ENCODE data around the gene C1orf56.

- no peak for TF ChIP-seq EZH2 (IDR thresholded peaks at IDR 0.05; ENCODE audit: borderline replicate concordance, low read depth, low read length, severe bottlenecking)
- no peak for TF ChIP-seq CTCF (IDR thresholded peaks at IDR 0.05; ENCODE audit: extremely low read depth in 1 of 2, insufficient read depth in 1 of 2, low read depth in 1 of 2, low read length in 2 of 2)
- TF ChIP-seq POLR2AphosphoS5 (IDR thresholded peaks at IDR 0.05; ENCODE audit: insufficient read depth, low read depth, low read length) = no peak
- no peak for TF ChIP-seq JUN (IDR thresholded peaks at IDR 0.05; ENCODE audit: borderline replicate concordance, insufficient read depth, insufficient read length, low read depth)
- no peak for TF ChIP-seq MAX (IDR thresholded peaks at IDR 0.05; ENCODE audit: insufficient read depth, insufficient read length)
- TF ChIP-seq POLR2A (IDR thresholded peaks at IDR 0.05; ENCODE audit: low read depth, low read length) = no peak
- no peak for TF ChIP-seq FOS (IDR thresholded peaks at IDR 0.05; ENCODE audit: borderline replicate concordance, insufficient read depth, low read length)
Measured at GRCh38 chr1:151049458-151049857, 1.9 kb downstream of the C1orf56 start.

Data from endothelial cell of umbilical vein (primary cell).